ENCODE measurements around the gene PLEKHJ1.

GRCh38 chr19:2233601-2234280 is 2.4 kb downstream of the PLEKHJ1 start:
- no peak for TF ChIP-seq CTCF (IDR thresholded peaks at IDR 0.05)
- TF ChIP-seq POLR2A (IDR thresholded peaks at IDR 0.05) = no peak
- no peak for TF ChIP-seq POLR2AphosphoS5 (IDR thresholded peaks at IDR 0.05)
- no peak for TF ChIP-seq EP300 (IDR thresholded peaks at IDR 0.05)
